Prostate gland (tissue), 2 donors: ENCODE results near the gene NPEPPS.

Source experiments
- POLR2A ChIP-seq: fragments of 450-650 bp; IDR thresholded peaks from one replicate; pipeline ENCODE4 v1.6.1; 2016; ENCODE audit warnings: antibody characterized with exemption, mild to moderate bottlenecking
- TF ChIP-seq, protein P1 (sequence below), 4 experiments: fragments of 200-600 bp in 2 of 4; fragments of 450-650 bp in 2 of 4; sonication (generic) in 2 of 4; IDR thresholded peaks; 1 replicate in 3 of 4; 2 replicates in 1 of 4; pipeline ENCODE4 v1.5.1; 2016 to 2019; ENCODE audit warnings: antibody characterized with exemption in 4 of 4, mild to moderate bottlenecking in 2 of 4, moderate library complexity in 2 of 4

- TF ChIP-seq, protein P1, sequence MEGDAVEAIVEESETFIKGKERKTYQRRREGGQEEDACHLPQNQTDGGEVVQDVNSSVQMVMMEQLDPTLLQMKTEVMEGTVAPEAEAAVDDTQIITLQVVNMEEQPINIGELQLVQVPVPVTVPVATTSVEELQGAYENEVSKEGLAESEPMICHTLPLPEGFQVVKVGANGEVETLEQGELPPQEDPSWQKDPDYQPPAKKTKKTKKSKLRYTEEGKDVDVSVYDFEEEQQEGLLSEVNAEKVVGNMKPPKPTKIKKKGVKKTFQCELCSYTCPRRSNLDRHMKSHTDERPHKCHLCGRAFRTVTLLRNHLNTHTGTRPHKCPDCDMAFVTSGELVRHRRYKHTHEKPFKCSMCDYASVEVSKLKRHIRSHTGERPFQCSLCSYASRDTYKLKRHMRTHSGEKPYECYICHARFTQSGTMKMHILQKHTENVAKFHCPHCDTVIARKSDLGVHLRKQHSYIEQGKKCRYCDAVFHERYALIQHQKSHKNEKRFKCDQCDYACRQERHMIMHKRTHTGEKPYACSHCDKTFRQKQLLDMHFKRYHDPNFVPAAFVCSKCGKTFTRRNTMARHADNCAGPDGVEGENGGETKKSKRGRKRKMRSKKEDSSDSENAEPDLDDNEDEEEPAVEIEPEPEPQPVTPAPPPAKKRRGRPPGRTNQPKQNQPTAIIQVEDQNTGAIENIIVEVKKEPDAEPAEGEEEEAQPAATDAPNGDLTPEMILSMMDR (IDR thresholded peaks at IDR 0.05), result no peak
- TF ChIP-seq POLR2A, result no peak
Measured at GRCh38 chr17:47604598-47604927, 73.7 kb downstream of the NPEPPS start.
